Heart left ventricle (tissue), 13 donors: ENCODE results near the gene F11R.

Source experiments
- CTCF ChIP-seq, 12 donors: fragments of 200-600 bp; sonication (generic) in 4 of 12; IDR thresholded peaks; one replicate each; pipeline versions ENCODE4 v1.5.0 to v1.8.0; 2018 to 2022; ENCODE audit warnings: antibody characterized with exemption in 12 of 12, mild to moderate bottlenecking in 5 of 12
- POLR2A ChIP-seq, 2 donors: fragments of 450-650 bp; IDR thresholded peaks; one replicate each; pipeline ENCODE4 v1.6.1; 2017; ENCODE audit warnings: antibody characterized with exemption in 2 of 2, mild to moderate bottlenecking in 2 of 2, moderate library complexity in 2 of 2
- donor health status: ischemic (EF 13 %, LVEDD 7.1; RV severe dilation, severe dysfunction).
- donor health status: DM: no; HTN: yes; CAD: no.
- donor health status: DM: no; HTN: no; CAD: no.
- donor health status: ischemic (EF 25% LVEDD 6.9; RV normal size, moderate dysfunction).
- donor health status: ischemic (EF 25% LVEDD 5.7; RV mildly dilated, moderate dysfunction).
- donor health status: ischemic (EF 35%, LVEDD 5.7; RV mildly dilated, moderate dysfunction).
- donor health status: nonischemic (EF 11% LVEDD 7.7; RV severe dilation, severe dysfunction).
- donor health status: DM: yes; HTN: yes; CAD: no.
- donor health status: PGD.
- donor health status: ischemic (EF 29% LVEDD 5.4; RV normal size, mild dysfunction).
- donor health status: nonischemic (EF 23%, LVEDD 6.1; RV moderate dilation, normal function).

GRCh38 chr1:160972939-160973338 is 48.0 kb downstream of the F11R start:
- TF ChIP-seq CTCF (IDR thresholded peaks at IDR 0.05) (no peak), POLR2A (IDR thresholded peaks at IDR 0.05) (no peak)
